GM21367 (cell line): ENCODE data around the gene TMEM53.
"Not testable (repeated sequence)": the region's sequence is repeated elsewhere in the genome, so short reads cannot be mapped to it uniquely, and the experiment has no call there.

Experiments
- ATAC-seq: cut with Tn5 transposase; IDR thresholded peaks from one replicate; pipeline ENCODE4 v1.9.1; 2021; ENCODE audit not compliant: unreplicated experiment

The TMEM53 gene

DNA sequence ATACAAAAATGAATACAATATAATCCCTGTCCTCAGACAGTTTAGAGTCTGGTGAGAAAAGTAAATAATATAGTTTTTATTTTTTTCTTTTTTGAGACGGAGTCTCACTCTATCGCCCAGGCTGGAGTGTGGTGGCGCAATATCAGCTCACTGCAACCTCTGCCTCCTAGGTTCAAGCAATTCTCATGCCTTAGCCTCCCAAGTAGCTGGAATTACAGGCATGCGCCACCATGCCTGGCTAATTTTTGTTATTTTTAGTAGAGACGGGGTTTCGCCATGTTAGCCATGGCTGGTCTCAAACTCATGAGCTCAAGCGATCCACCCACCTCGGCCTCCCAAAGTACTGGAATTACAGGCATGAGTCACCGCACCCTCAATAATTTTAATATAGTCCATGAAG is 25.1 kb upstream of the TMEM53 start:
- ATAC-seq = not testable (repeated sequence)

DNA sequence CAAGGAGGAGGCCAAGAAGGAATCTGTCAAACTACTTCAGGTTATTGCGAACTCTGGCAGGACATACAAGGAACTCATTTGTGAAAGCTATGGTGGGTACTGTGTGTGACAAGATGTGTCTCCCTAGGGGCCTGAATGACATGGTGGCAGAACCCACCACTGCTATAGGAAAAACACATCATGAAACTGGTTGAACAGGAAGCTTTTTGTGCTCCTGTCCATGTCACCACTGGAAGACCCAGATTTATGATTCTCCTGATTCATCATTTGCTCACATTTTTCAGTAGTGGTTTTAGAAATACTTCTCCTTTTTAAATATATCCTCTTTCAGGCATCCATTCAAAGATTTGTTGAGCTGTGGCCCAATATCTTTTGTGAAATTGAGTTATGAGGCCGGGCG is 23.9 kb upstream of the TMEM53 start:
- ATAC-seq = no peak

DNA sequence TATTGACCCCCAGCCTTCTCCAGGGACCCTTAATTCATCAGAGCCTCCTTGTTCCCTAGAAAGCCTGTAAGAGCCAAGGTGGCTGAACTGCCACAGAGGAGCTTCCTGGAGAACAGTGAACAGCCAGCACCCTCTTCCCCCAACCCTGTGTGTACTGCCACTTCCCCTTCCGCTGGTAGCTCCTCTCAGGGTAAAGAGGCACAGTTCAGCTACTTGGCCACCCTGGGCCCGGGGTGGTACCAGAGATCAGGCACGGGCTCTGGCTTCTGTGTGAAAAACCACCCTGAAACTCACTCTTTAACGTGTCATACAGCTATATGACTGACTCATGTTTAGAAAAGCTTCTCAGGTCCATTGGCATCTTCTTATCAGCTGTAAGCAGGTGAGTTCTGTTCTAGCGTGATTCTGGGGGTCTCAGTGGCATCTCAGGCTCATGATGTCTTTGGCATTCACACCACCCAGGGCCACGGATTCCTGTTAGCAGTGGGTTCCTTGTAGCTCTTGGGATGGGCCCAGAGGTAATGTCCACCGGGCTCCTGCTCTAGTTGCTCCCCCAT is 22.6 kb upstream of the TMEM53 start:
- peak; percentile 45 for ATAC-seq

DNA sequence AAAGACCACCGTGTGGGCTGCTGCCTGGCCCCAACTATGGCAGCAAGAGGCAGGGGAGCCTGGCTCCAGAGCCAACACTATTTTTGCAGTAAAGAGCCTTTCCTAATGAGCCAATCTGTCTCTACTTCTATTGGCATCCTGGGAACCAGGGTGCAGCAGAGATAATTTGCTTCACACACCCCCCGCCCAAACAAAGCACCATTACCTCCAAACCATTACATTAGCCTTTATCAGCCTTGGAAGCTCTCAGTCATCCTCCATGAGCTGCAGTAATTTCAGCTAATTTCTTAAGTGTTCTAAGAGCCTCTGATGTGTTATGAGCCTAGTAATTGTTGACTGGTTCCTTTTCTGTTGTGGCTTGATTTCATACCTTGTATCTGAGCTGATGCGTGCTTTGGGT is 21.8 kb upstream of the TMEM53 start:
- no peak for ATAC-seq

DNA sequence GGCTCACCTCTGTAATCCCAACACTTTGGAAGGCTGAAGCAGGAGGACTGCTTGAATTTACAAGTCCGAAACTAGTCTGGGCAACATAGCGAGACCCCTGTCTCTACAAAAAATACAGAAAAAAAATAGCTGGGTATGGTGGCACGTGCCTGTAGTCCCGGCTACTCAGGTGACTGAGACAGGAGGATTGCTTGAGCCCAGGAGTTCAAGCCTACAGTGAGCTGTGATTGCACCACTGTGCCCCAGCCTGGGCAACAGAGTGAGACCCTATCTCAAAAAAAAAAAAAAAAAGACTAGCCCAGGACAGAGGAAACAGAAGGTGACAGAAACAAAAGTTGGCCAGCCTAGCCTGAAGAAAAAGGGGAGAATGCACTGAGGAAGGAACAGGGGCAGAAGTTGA is 21.4 kb upstream of the TMEM53 start:
- ATAC-seq = no peak

DNA sequence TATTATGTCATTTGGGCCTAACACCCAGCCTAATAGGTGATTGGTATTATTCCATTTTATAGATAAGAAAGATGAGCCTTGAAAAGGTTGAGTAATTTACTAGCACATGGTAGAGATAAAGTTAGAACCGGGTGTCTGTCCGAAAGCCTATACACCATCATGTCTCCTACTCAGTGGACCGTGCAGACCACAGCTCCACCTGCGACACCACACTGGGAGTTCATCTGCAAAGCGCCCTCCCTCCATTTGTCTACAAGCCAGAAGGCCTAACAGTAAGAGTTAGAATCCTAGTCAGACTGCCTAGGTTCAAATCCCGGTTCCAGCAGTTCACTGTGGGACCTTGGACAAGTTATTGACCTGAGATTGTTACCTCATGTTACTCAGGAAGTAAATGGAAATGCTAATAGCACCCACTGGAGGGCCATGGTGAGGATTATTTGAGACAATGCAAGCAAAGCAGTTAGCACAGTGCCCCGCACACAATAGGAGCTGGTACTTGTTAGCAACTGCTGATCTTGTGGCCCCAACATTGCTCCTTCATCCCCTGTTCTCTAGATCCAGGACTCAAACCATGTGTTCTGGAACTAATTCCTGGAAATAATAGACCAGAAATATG is 20.7 kb upstream of the TMEM53 start:
- ATAC-seq = peak; percentile 49

DNA sequence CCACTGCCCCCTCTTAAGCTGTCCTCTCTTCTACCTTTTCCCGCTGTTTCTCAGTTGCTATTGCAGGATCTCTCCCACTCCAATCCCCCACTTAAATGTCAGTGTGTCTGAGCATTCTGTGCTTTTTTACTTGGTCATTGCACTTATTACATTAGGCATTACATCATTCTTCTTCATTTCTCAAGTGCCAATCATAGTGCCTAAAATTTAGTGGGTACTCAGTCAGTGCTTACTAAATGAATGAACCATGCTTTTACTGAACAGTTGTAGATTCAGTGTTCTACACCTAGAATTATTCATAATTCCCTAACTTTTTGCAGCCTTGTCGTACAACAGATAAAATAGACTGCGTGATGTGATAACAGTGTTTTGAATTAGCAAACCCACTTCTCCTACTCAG is 19.6 kb upstream of the TMEM53 start:
- no peak for ATAC-seq

DNA sequence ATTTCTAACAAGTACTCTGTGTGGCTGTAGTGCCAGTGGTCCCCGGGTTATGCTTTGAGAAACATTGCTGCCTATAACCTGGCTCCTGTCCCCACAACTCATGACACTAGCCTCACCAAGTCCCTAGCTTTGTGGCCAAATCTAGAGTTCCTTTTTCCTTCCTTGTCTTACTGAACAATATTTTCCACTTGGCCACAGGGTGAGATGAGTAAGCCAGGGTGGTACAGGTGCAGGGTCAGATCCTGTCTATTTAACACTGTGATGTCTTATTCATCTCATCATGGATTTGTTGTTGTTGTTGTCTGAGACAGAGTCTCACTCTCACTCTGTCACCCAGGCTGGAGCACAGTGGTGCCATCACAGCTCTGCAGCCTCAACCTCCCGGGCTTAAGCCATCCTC is 18.9 kb upstream of the TMEM53 start:
- no peak for ATAC-seq

DNA sequence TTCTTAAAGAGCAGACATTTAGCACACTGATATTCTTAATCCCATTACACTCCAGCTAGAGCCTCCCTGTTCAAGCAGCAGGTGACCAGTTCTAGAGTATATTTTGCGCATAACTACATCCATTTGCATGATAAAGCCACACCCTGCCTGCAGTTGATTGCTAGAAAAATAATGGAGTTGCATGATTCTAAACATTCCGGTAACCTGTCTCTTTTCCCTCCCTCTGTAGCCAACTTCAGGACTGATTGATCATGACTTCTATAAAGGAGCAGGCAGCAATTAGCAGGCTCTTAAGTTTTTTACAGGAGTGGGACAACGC is 15.1 kb upstream of the TMEM53 start:
- ATAC-seq = no peak

DNA sequence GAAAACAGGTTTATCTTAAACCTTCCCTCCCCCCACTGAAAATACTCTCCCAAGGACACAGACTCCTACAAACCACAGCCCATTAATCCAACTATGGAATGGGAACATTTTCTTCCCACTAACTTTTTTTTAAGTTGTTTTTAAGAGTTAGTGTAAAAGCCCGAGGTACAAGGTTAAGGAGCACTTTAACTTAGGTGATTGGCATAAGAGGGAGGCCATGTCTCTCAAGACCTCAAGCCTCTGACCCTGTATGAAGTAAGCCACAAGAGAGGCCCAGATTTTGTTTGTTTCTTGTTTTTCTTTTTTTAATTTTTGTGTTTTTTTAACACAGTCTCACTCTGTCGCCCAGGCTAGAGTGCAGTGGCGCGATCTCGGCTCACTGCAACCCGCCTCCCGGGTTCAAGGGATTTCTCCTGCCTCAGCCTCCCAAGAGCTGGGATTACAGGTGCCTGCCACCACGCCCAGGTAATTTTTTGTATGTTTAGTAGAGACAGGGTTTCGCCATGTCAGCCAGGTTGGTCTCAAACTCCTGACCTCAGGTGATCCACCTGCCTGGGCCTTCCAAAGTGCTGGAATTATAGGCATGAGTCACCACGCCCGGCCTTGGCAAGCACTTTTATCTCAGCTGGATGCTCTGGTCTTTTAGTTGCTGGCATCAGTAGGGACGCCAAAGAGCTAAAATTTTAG is 14.6 kb upstream of the TMEM53 start:
- ATAC-seq = no peak

DNA sequence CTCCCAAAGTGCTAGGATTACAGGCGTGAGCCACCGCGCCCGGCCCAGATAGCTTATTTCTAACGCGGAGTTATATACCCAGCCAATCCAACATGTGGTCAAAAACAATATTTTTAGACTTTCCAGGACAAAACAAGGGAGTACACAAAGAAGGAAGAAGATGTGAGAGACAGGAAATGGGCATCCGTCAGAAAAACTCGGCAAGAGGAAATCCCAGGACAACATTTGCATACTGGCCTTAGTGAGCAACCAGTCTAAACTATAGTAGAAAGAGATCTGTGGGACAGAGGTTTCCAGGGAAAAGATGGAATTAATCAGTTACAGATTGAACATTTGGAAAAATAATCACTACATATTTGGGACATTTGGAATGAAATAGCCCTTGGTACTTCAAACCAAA is 11.6 kb upstream of the TMEM53 start:
- no peak for ATAC-seq

DNA sequence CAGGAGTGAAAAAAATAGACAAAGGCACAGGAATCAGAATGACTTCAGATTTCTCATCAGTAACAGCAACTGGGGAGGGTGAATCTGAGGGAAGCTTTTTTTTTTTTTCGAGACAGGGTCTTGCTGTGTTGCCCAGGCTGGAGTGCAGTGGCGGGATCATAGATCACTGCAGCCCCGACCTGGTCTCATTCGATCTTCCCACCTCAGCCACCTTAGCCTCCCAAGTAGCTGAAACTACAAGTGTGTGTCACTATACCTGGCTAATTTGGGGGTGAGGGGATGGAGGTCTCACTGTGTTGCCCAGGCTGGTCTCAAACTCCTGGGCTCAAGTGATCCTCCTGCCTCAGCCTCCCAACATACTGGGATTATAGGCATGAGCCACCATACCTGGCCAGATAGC is 10.9 kb upstream of the TMEM53 start:
- ATAC-seq = no peak

DNA sequence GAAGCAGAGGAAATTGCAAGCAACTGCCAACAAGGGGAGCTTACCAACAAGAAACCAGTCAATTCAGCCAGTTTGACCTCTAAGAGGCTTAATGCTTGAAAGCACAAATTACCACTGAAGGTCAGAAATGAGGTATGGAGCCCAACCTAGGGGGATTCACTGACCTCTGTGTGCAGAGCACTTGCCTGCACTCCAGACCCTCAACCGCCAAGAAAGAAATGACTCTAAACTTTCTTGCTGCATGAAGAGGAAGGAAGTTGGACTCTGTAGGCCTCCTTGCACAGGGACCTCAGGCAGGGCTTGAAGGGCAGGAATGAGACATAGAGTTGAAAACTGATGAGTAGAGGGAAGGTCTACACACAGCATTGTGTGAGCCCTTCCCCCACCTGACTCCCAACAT is 10.2 kb upstream of the TMEM53 start:
- ATAC-seq = no peak

DNA sequence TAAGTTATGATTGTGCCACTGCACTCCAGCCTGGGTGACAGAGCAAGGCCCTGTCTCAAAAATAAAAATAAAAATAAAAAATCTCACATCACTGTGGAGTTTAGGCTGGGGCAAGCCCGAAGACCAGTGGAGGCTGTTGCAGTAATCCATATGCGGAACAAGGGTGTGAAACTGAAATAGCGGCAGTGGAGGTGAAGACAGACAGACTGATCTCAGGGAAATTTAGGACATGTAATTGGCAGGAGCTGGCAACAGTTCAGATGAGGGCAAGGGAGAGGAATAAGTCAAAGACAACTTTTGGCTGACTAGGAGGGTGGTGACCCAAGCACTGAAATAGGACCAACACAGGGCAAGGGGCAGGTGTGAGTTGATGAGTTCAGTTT is 8.6 kb upstream of the TMEM53 start:
- no peak for ATAC-seq

DNA sequence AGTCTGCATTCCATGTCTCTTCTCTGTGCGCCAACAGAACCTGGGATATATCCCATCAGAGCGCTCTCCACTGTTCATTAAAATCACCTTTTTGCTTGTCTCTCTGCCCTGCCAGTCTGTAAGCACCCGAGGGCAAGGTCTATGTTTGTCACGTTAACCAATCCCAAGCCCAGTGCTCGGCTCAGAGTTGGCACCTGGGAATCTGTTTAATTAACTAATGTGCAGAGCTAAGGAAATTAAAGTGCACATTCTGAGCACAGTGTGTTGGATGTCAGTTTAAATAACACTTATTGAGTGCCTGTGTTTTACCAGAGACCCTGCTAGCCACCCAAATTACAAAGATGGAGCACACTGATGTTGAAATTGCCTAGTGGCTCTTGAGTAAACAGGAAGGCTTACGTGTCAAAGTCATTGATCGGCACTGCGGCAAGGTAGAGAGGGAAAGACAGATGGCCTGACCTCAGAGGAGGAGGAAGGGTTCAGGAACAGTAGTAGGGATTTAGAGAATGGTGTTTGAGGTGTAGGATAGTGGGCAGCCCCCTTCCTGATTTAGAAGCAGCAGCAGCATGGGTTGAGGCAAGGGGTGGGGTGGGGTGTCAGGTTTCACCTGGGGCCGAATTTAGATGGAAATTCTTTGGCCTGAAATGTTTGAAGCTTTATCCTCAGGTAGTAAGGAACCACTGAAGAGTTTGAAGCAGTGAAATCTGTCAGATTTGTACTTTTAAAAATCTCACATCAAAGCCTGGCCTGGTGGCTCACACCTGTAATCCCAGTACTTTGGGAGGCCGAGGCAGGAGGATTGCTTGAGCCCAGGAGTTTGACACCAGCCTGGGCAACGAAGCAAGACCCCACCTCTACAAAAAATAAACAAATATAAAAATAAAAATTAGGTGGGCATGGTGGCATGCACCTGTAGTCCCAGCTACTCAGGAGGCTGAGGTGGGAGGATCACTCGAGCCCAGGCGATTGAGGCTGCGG is 7.9 kb upstream of the TMEM53 start:
- no peak for ATAC-seq

DNA sequence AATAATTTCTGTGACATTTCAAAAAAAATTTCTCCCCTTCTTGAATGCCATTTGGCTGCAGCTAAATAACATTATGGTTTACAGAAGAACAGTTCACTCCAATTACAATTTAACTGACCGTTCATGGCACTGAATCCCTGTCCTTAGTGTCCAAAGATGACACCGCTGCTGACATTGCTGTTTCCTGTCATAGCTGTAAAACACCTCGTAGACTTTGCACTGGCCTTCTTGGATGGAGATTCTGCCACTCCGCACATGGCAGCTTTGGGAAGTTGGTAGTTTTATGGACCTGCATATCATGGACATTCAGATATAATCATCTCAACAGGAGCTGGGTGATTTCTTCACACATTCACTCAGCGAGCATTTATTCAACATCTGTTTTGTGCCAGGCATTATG is 5.2 kb upstream of the TMEM53 start:
- ATAC-seq = no peak

DNA sequence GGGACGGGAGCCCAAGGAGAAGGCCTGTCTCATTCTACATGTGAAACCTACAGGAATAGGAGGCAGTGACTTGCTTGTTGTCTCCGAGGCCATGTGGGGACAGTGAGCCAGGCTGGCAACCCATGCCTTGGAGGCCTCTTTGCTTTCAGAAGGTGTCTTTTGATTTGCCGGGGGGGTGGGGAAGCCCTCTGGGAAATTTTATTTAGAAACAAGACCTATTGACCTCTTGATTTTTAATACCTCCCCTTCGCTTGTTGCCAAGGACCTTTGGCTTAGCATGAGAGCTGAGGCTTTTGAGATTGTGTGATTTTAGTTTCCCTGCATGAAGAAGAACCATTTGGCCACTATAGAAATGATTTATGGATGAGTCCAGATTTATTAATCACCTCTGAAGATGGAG is 4.3 kb upstream of the TMEM53 start:
- no peak for ATAC-seq

DNA sequence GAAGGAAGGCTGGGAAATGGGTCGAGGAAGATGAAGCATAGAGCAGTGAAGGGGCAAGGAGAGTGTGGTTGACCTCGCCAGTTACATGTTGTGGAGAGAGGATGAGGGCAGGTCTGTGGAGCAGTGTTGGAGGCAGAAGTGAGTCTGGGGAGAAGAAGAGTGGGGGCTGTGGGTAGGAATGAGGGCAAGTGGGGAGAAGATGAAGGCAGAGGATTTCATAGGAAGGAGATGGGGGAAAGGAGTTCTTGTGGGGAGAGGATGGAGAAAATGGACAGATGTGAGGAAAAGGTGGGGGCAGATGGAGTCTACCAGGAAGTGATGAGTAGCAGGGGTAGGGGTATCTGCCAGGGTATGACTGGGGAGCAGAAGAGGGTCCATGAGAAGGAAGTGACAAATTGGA is 3.8 kb upstream of the TMEM53 start:
- no peak for ATAC-seq

DNA sequence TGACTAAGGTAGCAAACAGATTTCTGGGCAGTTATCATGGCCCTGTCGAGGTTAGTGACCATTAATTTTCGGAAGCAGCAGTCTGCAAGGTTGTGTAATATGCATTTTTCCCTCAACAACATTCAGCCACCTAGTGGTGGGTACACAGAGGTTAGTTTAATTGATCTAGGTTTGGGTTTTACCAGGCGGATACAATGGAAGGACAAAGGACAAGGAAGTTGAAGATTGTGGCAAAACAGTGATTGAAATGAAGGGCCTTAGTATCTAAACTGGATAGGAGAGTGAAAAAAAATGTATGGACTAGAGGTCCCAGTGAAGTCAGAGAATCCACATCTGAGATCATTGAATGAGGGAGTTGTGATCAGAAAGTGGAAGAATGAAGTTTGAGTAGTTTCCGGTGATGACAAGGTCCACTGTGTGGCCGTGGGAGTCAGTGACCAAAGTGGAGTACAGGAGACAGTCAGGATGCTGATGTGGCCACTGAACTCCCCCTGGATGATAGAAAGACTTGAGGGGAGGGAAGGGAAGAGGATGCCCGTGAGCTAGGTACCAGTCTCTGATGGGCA is 3.0 kb upstream of the TMEM53 start:
- ATAC-seq = no peak

DNA sequence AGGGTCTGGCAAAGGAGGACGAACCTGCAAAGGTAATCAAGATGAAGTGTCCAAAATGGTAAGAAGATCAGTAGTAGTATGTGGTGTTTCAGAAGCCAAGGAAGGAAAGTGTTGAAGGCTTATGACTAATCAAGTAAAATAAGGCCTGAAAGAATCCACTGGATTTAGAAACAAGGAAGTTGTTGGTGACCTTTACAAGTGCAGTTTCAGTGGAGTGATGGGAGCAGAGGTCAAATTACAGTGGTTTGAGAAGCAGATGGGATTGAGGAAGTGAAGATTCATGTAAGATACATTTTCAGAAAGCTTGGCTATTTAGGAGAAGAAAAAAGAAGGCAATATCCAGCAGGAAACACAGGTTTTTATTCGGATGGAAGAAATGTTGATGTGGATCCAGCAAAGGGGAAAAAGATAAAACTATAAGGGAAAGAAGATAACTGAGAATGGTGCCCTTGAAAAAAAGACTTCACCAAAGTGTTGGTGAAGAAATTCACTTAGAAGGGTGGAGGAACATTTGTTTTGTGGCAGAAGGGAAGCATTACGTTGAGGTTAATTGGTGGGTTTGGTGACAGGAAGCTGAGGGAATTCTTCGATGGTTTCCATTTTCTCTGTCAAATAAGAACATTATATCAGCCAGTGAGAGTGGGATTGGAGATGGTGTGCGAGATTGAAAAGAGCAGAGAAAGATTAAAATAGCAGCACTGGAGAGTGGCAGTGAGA is 2.4 kb upstream of the TMEM53 start:
- no peak for ATAC-seq

DNA sequence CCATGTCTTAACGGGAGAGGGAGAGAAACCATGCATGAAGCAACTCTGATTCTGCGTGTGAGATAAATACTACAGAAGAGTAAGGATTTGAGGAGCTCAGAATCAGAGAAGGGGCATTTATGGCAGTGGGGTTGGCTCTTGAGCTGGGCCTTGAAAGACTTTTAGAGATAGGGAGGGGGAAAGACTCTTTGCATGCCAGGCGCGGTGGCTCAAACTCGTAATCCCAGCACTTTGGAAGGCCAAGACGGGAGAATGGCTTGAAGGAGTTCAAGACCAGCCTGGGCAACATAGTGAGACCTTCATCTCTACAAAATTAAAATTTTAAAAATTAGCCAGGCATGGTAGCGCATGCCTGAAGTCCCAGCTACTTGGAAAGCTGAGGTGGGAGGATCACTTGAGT is 905 bp upstream of the TMEM53 start:
- ATAC-seq = no peak
